HepG2 (cell line): ENCODE data around the gene NT5DC1. TPM values are rescaled to one million over a fixed set of nuclear protein-coding genes. Genes with fewer than 3 reads are reported as not detected.

Experiments
- CENPX ChIP-seq: sonication (generic); formaldehyde crosslinking; IDR thresholded peaks from 2 replicates; pipeline ENCODE4 v1.9.0; 2021; ENCODE audit warnings: mild to moderate bottlenecking, missing genetic modification reagents, moderate library complexity
- EHMT2 ChIP-seq: fragments of 200-600 bp; sonication (generic); IDR thresholded peaks from 2 replicates; pipeline ENCODE4 v1.7.0; 2017; ENCODE audit warnings: antibody characterized with exemption, low read depth, low read length, borderline replicate concordance
- GATAD2A ChIP-seq: IDR thresholded peaks from 2 replicates; pipeline ENCODE4 v1.6.1; 2016
- MYC ChIP-seq: sonication (generic); formaldehyde crosslinking; IDR thresholded peaks from 2 replicates; pipeline ENCODE4 v1.9.0; 2021; ENCODE audit warnings: missing genetic modification reagents, borderline replicate concordance
- MZF1 ChIP-seq: sonication (generic); formaldehyde crosslinking; IDR thresholded peaks from 2 replicates; pipeline ENCODE4 v1.8.1; 2023; ENCODE audit warnings: mild to moderate bottlenecking, missing genetic modification reagents, borderline replicate concordance
- PAWR ChIP-seq: sonication (generic); formaldehyde crosslinking; IDR thresholded peaks from 2 replicates; pipeline ENCODE4 v1.4.0; 2020; ENCODE audit warnings: missing genetic modification reagents, mild to moderate bottlenecking, borderline replicate concordance
- SUZ12 ChIP-seq: fragments of 150-350 bp; IDR thresholded peaks from 2 replicates; pipeline ENCODE4 v1.6.1; 2014; ENCODE audit warnings: low read depth, low read length
- ZNF138 ChIP-seq: sonication (generic); formaldehyde crosslinking; IDR thresholded peaks from 2 replicates; pipeline ENCODE4 v1.5.0; 2020; ENCODE audit warnings: mild to moderate bottlenecking, low read depth, missing genetic modification reagents
- ZNF24 ChIP-seq: fragments of 450-650 bp; IDR thresholded peaks from 2 replicates; pipeline ENCODE4 v1.6.1; 2017; ENCODE audit warnings: antibody characterized with exemption, mild to moderate bottlenecking
- ZNF510 ChIP-seq: sonication (generic); formaldehyde crosslinking; IDR thresholded peaks from 2 replicates; pipeline ENCODE4 v1.4.0; 2020; ENCODE audit warnings: low read depth, mild to moderate bottlenecking, missing genetic modification reagents
- ZNF878 ChIP-seq: sonication (generic); formaldehyde crosslinking; IDR thresholded peaks from 2 replicates; pipeline ENCODE4 v1.8.1; 2023; ENCODE audit warnings: mild to moderate bottlenecking, missing genetic modification reagents, moderate library complexity
- polyA plus RNA-seq, 8 experiments: library from polyadenylated mRNA; depleted of rRNA in 3 of 8; stranded (reverse) in 7 of 8; unstranded in 1 of 8; fragments of >200 nt; fragmentation: Illumina TruSeq in 4 of 8; extraction: Trizol in 4 of 8; gene quantifications; 2 replicates each; pipeline versions ENCODE4 v1.2.1 to v1.2.3, GENCODE V29; 2011 to 2016; ENCODE audit warnings: low read depth in 4 of 8, missing spikeins in 1 of 8, mixed read lengths in 1 of 8; ENCODE audit not compliant: insufficient read depth in 1 of 8
- total RNA-seq, 5 experiments: library from RNA; depleted of rRNA; stranded (reverse); fragments of >200 nt; fragmentation: Illumina TruSeq; extraction: Trizol; gene quantifications; 2 replicates each; pipeline ENCODE4 v1.2.3, GENCODE V29; 2016; ENCODE audit warnings: low read depth in 1 of 5
- TF ChIP-seq, protein P1 (sequence below): IDR thresholded peaks from 2 replicates; pipeline ENCODE4 v1.6.1; 2012; ENCODE audit warnings: low read depth, low read length, improper control_type of control experiment
- TF ChIP-seq, protein P2 (sequence below): sonication (generic); formaldehyde crosslinking; IDR thresholded peaks from 2 replicates; pipeline ENCODE4 v1.8.0; 2022; ENCODE audit warnings: missing genetic modification reagents, mild to moderate bottlenecking, borderline replicate concordance
- TF ChIP-seq, protein P3 (sequence below): sonication (generic); formaldehyde crosslinking; IDR thresholded peaks from 2 replicates; pipeline ENCODE4 v1.4.0; 2020; ENCODE audit warnings: missing genetic modification reagents, mild to moderate bottlenecking, borderline replicate concordance
- TF ChIP-seq, protein P4 (sequence below): IDR thresholded peaks from 2 replicates; pipeline ENCODE4 v1.6.1; 2016; ENCODE audit warnings: low read depth, borderline replicate concordance
- TF ChIP-seq, protein P5 (sequence below): sonication (generic); formaldehyde crosslinking; IDR thresholded peaks from 2 replicates; pipeline ENCODE4 v1.8.1; 2023; ENCODE audit warnings: mild to moderate bottlenecking, inconsistent platforms, moderate library complexity, missing genetic modification reagents, borderline replicate concordance
- TF ChIP-seq, protein P6 (sequence below): sonication (generic); formaldehyde crosslinking; IDR thresholded peaks from 2 replicates; pipeline ENCODE4 v1.4.0; 2020; ENCODE audit warnings: mild to moderate bottlenecking, missing genetic modification reagents

The NT5DC1 gene
- total and polyA plus RNA-seq, 2 of the 13 experiments (the other 11 are each of a cell fraction or from before 2014, with no cell fraction given), result 27.0 to 56.1 TPM

DNA sequence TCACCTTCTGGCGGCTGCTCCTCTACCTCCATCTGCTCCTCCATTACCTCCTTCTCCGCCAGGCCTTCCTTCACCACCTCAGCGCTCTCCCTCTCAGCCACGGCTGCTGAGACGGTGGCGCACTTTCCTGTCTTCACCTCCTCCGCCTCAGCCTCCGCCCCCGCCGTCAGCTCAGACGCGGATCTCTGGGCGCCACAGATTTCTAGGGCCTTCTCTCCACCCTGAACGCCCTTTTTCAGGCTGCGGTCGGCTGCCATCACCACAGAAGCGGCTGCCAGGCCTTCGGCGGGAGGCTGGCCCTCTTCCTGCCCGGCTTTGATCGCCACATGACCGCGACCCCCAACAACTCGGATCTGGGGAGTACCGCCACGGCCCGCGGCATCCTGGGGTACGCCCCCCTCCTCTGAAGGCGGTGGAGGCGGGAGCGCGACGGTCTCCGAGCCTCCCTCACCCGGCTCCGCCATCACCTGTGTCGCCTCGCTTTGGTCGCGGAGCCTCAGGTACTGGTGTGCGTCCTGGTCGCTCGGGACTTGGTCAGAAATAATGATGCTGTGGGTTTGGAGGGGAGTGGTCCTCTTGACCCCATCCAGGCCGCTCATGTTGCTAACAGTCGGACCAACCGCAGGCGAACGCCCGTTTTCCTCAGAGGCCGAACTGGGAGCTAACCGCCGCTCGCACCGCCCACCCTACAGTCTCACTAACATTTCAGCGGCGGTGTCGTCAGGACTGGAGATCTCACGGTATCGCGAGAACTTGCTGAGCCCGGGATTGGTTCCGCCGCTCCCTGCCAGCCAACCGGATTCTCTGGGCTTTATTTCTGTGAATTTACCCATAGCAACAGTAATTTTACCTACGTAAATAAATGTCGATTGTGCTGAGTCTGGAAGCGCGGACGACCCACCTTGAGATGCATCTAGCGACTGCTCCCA, 178.8 kb downstream of the NT5DC1 start, which contains the start of gene TSPYL1 (continued):
- TF ChIP-seq ZNF24 (no peak), ZNF510 (CRISPR knock-in tag) (peak; percentile 56; the same call in 1 of the 2 replicates), GATAD2A (CRISPR knock-in tag) (no peak; the same call in 1 of the 2 replicates), SUZ12 (no peak), PAWR (CRISPR knock-in tag) (no peak), ZNF138 (CRISPR knock-in tag) (peak; percentile 72; the same call in 1 of the 2 replicates), ZNF878 (CRISPR knock-in tag) (no peak; the same call in 1 of the 2 replicates), CENPX (CRISPR knock-in tag) (no peak), EHMT2 (no peak), MYC (peak; percentile 67), MZF1 (CRISPR knock-in tag) (peak; percentile 96)
- TF ChIP-seq, protein P1, sequence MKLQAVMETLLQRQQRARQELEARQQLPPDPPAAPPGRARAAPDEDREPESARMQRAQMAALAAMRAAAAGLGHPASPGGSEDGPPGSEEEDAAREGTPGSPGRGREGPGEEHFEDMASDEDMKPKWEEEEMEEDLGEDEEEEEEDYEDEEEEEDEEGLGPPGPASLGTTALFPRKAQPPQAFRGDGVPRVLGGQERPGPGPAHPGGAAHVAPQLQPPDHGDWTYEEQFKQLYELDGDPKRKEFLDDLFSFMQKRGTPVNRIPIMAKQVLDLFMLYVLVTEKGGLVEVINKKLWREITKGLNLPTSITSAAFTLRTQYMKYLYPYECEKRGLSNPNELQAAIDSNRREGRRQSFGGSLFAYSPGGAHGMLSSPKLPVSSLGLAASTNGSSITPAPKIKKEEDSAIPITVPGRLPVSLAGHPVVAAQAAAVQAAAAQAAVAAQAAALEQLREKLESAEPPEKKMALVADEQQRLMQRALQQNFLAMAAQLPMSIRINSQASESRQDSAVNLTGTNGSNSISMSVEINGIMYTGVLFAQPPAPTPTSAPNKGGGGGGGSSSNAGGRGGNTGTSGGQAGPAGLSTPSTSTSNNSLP, result no peak
- TF ChIP-seq, protein P2, sequence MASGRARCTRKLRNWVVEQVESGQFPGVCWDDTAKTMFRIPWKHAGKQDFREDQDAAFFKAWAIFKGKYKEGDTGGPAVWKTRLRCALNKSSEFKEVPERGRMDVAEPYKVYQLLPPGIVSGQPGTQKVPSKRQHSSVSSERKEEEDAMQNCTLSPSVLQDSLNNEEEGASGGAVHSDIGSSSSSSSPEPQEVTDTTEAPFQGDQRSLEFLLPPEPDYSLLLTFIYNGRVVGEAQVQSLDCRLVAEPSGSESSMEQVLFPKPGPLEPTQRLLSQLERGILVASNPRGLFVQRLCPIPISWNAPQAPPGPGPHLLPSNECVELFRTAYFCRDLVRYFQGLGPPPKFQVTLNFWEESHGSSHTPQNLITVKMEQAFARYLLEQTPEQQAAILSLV (CRISPR knock-in tag), result peak; percentile 93; the same call in 1 of the 2 replicates
- TF ChIP-seq, protein P3, sequence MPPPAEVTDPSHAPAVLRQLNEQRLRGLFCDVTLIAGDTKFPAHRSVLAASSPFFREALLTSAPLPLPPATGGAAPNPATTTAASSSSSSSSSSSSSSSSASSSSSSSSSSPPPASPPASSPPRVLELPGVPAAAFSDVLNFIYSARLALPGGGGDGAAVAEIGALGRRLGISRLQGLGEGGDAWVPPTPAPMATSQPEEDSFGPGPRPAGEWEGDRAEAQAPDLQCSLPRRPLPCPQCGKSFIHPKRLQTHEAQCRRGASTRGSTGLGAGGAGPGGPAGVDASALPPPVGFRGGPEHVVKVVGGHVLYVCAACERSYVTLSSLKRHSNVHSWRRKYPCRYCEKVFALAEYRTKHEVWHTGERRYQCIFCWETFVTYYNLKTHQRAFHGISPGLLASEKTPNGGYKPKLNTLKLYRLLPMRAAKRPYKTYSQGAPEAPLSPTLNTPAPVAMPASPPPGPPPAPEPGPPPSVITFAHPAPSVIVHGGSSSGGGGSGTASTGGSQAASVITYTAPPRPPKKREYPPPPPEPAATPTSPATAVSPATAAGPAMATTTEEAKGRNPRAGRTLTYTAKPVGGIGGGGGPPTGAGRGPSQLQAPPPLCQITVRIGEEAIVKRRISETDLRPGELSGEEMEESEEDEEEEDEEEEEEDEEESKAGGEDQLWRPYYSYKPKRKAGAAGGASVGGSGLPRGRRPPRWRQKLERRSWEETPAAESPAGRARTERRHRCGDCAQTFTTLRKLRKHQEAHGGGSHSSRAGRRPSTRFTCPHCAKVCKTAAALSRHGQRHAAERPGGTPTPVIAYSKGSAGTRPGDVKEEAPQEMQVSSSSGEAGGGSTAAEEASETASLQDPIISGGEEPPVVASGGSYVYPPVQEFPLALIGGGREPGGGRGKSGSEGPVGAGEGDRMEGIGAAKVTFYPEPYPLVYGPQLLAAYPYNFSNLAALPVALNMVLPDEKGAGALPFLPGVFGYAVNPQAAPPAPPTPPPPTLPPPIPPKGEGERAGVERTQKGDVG (CRISPR knock-in tag), result peak; percentile 77
- TF ChIP-seq, protein P4, sequence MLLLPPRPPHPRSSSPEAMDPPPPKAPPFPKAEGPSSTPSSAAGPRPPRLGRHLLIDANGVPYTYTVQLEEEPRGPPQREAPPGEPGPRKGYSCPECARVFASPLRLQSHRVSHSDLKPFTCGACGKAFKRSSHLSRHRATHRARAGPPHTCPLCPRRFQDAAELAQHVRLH (CRISPR knock-in tag), result 0 out of 2 replicates have a peak, but pooled peaks have one; percentile 38
- TF ChIP-seq, protein P5, sequence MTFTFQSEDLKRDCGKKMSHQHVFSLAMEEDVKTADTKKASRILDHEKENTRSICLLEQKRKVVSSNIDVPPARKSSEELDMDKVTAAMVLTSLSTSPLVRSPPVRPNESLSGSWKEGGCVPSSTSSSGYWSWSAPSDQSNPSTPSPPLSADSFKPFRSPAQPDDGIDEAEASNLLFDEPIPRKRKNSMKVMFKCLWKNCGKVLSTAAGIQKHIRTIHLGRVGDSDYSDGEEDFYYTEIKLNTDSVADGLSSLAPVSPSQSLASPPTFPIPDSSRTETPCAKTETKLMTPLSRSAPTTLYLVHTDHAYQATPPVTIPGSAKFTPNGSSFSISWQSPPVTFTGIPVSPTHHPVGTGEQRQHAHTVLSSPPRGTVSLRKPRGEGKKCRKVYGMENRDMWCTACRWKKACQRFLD, result peak; percentile 82; the same call in 1 of the 2 replicates
- TF ChIP-seq, protein P6, sequence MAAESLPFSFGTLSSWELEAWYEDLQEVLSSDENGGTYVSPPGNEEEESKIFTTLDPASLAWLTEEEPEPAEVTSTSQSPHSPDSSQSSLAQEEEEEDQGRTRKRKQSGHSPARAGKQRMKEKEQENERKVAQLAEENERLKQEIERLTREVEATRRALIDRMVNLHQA (CRISPR knock-in tag), result no peak
